ENCODE measurements around the gene LRRK1.
A peak's percentile ranks its signal among the peaks of the same experiment; 100 is the strongest.

Gene LRRK1

GRCh38 chr15:100985401-100985800, 66.2 kb downstream of the LRRK1 start:
- no peak for DNase-seq

DNA sequence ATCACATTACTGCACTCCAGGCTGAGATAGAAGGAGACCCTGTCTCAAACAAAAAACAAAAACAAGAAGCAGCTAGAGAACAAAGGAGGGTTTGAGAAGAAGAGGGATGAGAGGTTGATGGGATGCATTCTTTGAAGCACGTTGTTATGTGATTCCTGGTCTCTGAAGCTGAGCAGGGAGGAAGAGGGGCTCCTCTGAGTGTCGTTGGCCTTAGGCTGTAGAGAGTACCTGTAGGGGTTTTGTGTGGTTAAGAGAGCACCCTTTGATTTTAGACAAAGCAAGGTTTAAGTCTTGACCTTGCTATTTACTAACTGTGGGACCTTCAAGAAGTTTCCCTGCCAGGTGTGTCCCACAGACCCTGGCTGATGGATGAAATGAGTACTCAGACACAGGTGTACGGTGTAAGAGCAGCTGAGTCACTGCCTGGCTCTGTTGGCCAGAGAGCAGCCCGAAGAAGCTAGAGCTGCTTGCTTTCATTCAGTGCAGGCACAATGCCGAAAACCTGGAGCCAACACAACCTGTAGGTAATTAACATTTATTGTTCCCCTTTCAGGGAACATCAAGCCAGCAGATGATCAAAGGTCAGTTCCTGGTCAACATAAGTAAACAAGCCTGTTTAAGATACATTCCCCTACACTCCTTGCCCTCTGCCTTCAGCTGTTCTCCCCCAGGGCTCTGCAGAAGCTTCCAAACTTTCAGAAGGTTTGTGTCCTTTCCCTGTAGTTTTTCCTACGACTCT, 67.2 kb downstream of the LRRK1 start:
- no peak for DNase-seq

GRCh38 chr15:100987143-100987542, 68.0 kb downstream of the LRRK1 start:
- DNase-seq, result no peak

DNA sequence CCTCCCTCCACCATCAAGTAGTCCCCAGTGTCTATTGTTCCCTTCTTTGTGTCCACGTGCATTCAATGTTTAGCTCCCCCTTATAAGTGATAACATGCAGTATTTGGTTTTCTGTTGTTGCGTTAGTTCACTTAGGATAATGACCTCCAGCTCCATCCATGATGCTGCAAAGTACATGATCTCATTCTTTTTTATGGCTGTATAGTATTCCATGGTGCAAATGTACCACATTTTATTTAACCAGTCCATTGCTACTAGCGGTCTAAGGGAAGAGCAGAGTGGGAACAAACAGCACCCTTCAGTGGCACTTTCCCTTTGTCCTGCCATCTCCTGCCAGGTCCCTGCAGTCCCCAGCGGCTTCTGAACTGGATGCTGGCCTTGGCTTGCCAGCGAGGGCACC, 69.1 kb downstream of the LRRK1 start:
- DNase-seq, result no peak

DNA sequence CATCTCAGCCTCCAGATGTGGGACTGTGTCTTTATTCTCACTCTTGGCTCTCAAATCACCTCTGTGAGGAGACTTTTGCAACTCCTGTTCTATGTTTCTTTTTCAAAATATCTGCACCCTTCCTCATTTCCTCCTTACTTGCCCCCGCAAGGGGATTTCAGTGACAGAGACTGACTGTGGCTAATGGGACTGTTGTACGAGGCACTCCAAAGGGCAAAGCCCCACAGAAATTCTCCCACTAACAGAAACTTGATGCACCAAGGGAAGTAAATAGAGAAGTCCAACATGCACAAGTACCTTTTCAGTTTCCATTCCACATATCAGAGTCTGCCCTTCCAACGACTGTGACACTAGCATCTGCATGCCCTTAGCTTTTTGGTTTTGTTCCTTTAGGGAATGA, 69.7 kb downstream of the LRRK1 start:
- no peak for DNase-seq

- no peak for DNase-seq
Observed at GRCh38 chr15:100994597-100995446, 75.7 kb downstream of the LRRK1 start.

GRCh38 chr15:100995471-100996430, 76.6 kb downstream of the LRRK1 start:
- no peak for DNase-seq

GRCh38 chr15:100997442-100997841, 78.3 kb downstream of the LRRK1 start:
- DNase-seq, result no peak

GRCh38 chr15:100998630-100999029, 79.5 kb downstream of the LRRK1 start:
- DNase-seq, result no peak

- no peak for DNase-seq
Observed at GRCh38 chr15:100999369-100999768, 80.2 kb downstream of the LRRK1 start.

DNA sequence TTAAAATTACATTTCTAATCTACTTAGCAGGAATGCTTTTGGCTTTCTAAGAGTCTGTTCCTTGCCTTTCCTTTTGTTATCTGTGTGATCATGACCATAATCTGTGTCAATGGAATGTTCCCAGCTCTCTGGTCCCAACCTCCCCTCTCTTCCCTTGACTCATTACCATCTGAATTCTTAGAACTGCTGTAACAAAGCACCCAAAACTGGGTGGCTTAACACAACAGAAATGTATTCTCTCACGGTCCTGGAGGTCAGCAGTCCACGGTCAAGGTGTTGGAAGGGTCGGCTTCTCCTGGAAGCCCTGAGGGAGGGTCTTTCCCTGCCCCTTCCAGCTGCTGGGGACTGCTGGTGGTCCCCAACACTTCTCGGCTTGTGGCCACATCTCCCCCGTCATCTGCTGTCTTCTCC, 81.1 kb downstream of the LRRK1 start:
- no peak for DNase-seq

DNA sequence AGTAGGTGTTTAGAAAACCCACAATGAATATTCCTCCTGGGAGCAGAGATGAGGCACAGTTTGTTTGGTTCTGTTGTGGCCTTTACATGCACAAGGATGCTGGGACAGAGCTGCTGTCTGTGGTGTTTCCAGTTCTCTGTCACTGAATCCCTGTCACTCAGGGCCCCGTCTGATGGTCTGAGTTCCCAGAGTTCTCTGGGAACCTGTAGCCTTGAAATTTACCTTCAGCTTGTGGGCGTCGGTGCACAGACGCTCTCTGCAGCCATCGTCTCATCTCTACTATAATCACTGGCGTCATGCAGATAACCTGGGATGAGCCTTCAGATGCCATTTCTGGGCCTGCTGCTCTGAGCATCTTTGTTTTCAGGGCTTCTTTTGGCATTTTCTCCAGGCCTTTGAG, 81.9 kb downstream of the LRRK1 start:
- no peak for DNase-seq

DNA sequence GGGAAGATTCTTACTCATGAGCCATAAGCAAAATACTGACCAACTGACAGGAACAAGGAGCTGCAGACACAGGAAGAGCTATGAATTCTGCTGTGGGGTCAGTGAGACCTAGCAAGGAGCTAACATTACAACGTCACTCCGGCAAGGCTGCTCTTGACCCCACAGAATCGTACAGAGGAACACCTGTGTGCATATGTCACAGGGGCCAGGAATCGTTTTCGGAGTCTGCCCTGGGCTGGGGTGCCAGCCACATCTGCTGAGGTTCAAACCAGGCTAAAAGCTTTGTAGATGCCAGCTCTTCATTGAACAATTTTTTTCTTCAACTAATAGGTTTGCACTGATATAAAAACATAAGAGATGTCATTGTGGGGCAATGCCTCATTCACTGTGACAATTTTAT, 82.6 kb downstream of the LRRK1 start:
- no peak for DNase-seq

DNA sequence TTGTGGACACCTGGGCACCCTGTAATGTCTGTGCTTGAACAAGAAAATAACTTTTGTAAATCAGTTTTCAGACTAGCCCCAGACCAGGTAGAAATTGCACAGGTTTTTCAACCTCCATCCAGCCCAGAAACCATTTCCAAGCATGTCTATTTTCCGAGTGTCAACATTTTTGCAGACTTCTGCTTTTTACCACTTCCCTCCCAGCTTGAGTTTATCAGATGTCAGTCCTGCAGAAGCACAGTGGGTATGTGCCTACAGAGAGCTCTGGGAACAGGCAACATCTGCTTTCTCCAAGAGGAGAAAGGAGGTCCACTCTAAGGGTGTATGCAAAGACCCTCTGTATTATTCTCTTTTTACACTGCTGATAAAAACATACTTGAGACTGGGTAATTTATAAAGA, 83.9 kb downstream of the LRRK1 start:
- DNase-seq, result no peak

GRCh38 chr15:101003706-101004105, 84.5 kb downstream of the LRRK1 start:
- no peak for DNase-seq

GRCh38 chr15:101004500-101004899, 85.3 kb downstream of the LRRK1 start:
- DNase-seq, result no peak

GRCh38 chr15:101004986-101005747, 86.0 kb downstream of the LRRK1 start:
- no peak for DNase-seq

- DNase-seq, result peak; percentile 57
Observed at GRCh38 chr15:101006931-101007691, 88.0 kb downstream of the LRRK1 start.

GRCh38 chr15:101008158-101009139, 89.3 kb downstream of the LRRK1 start:
- DNase-seq, result peak; percentile 87

DNA sequence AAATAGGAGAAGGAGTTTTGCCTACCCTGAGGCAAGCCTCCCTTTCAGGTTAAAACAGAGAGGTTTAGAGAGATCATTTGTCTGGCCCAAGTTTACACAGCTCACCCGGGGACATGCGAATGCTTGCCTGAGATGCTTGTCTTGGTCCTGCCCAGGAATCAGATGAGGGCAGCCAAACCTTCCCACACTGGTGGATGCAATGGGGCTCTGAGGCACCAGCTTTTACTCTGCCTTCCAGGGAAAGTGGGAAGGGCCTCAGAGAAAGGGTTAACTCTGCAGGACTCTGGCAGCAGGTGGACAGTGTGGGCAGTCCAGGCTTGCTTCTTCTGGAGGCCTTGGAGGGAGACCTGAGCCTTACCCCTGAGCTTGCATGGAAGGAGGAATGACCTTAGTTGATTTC, 90.0 kb downstream of the LRRK1 start:
- no peak for DNase-seq
